GM12878 (cell line): ENCODE results near the gene TSPEAR. TPM values are rescaled to one million over a fixed set of nuclear protein-coding genes. Genes with fewer than 3 reads are reported as not detected.

Experiments
- ATAC-seq: fragments of 200-7000 bp; cut with Tn5 transposase; 3 replicates; pipeline ENCODE4 v1.9.1; 2020; ENCODE audit warnings: mild to moderate bottlenecking, moderate library complexity
- BruUV-seq: library from RNA; stranded (reverse); fragments of 400-500 nt; replicated peaks from 2 replicates; lab custom pipeline; 2021; lab: Mats Ljungman, UMichigan
- CTCF ChIA-PET: fragments of 300-600 bp; sonication (Branson Sonifier 250); formaldehyde crosslinking; extraction: SDS; loops from one replicate; lab custom pipeline; 2021; ENCODE audit warnings: inconsistent platforms; lab: Yijun Ruan, JAX
- POLR2A ChIA-PET: fragments of 350-600 bp; formaldehyde crosslinking; extraction: SDS; loops from one replicate; lab custom pipeline; 2021; ENCODE audit warnings: inconsistent platforms; lab: Charles Lee
- RAD21 ChIA-PET: fragments of 300-600 bp; sonication (Branson Sonifier 250); formaldehyde crosslinking; loops from one replicate; lab custom pipeline; 2023; ENCODE audit warnings: antibody characterized with exemption; ENCODE audit not compliant: unreplicated experiment; lab: Charles Lee
- SMC1A ChIA-PET: fragments of 300-600 bp; sonication (Branson Sonifier 250); formaldehyde crosslinking; loops from one replicate; lab custom pipeline; 2023; ENCODE audit not compliant: unreplicated experiment, uncharacterized antibody; lab: Charles Lee
- DNase-seq: peaks from one replicate; pipeline ENCODE4 v3.0.0-alpha.2; 2011; ENCODE audit warnings: low read depth, low spot score
- FAIRE-seq: peaks from 3 replicates; lab custom pipeline; 2011; peaks lifted over from hg19 to GRCh38; lab: Jason Lieb, UNC
- H2AFZ ChIP-seq: 2 replicates; pipeline ENCODE4 v1.6.0; 2011; ENCODE audit warnings: low read depth, low read length, control low read depth; ENCODE audit not compliant: control insufficient read depth
- H3K27ac ChIP-seq: 2 replicates; pipeline ENCODE4 v1.5.1; 2011; ENCODE audit warnings: control low read depth; ENCODE audit not compliant: control insufficient read depth, insufficient read depth
- H3K27me3 ChIP-seq, 2 experiments: replicated peaks in 1 of 2; 2 replicates each; pipeline versions ENCODE4 v1.6.0 to v1.6.1; 2011; ENCODE audit warnings: low read length in 1 of 2; ENCODE audit not compliant: control insufficient read depth in 2 of 2, insufficient read depth in 2 of 2
- H3K36me3 ChIP-seq, 2 experiments: 2 replicates each; pipeline ENCODE4 v1.5.1; 2011; ENCODE audit warnings: low read length in 1 of 2; ENCODE audit not compliant: control insufficient read depth in 2 of 2, insufficient read depth in 2 of 2
- H3K4me1 ChIP-seq: 2 replicates; pipeline ENCODE4 v1.6.1; 2011; ENCODE audit warnings: mild to moderate bottlenecking, low read length, moderate library complexity, mixed read lengths; ENCODE audit not compliant: control insufficient read depth, insufficient read depth
- H3K4me2 ChIP-seq: 2 replicates; pipeline ENCODE4 v1.6.0; 2011; ENCODE audit warnings: control low read depth; ENCODE audit not compliant: control insufficient read depth, insufficient read depth
- H3K4me3 ChIP-seq: fragments of 200-600 bp; sonication (generic); 2 replicates; pipeline ENCODE4 v1.5.1; 2016
- H3K79me2 ChIP-seq: 2 replicates; pipeline ENCODE4 v1.6.0; 2011; ENCODE audit warnings: low read length; ENCODE audit not compliant: control insufficient read depth, insufficient read depth
- H3K9ac ChIP-seq: 2 replicates; pipeline ENCODE4 v1.8.0; 2011; ENCODE audit warnings: low read length, control low read depth, mixed read lengths; ENCODE audit not compliant: control insufficient read depth, insufficient read depth
- H3K9me3 ChIP-seq: replicated peaks from 3 replicates; pipeline ENCODE4 v1.5.1; 2011; ENCODE audit warnings: mild to moderate bottlenecking, low read length; ENCODE audit not compliant: control insufficient read depth, insufficient read depth
- H4K20me1 ChIP-seq: 2 replicates; pipeline ENCODE4 v1.6.0; 2011; ENCODE audit not compliant: control insufficient read depth, insufficient read depth
- ASH2L ChIP-seq: fragments of 300-600, 200-600 bp; sonication (generic); IDR thresholded peaks from 2 replicates; pipeline ENCODE4 v1.6.1; 2017; ENCODE audit warnings: low read depth, mild to moderate bottlenecking, borderline replicate concordance
- ATF7 ChIP-seq: fragments of 450-650 bp; IDR thresholded peaks from 2 replicates; pipeline ENCODE4 v1.6.1; 2016; ENCODE audit warnings: low read depth, mild to moderate bottlenecking
- CBFB ChIP-seq: IDR thresholded peaks from 2 replicates; pipeline ENCODE4 v1.6.1; 2016; ENCODE audit warnings: antibody characterized with exemption, low read depth
- CHD1 ChIP-seq: IDR thresholded peaks from 2 replicates; pipeline ENCODE4 v1.6.1; 2012; ENCODE audit warnings: low read depth, low read length, improper control_type of control experiment
- CREB1 ChIP-seq: IDR thresholded peaks from 2 replicates; pipeline ENCODE4 v1.6.1; 2012; ENCODE audit warnings: low read depth, mild to moderate bottlenecking, inconsistent platforms
- EED ChIP-seq: sonication (generic); IDR thresholded peaks from 2 replicates; pipeline ENCODE4 v1.6.1; 2016; ENCODE audit warnings: antibody characterized with exemption, low read depth
- JUND ChIP-seq: IDR thresholded peaks from 2 replicates; pipeline ENCODE4 v1.6.1; 2012; ENCODE audit warnings: low read depth, mild to moderate bottlenecking, low read length, improper control_type of control experiment, moderate library complexity
- MEF2B ChIP-seq: fragments of 450-650 bp; IDR thresholded peaks from 2 replicates; pipeline ENCODE4 v1.6.1; 2018; ENCODE audit warnings: mild to moderate bottlenecking, moderate library complexity; ENCODE audit not compliant: partially characterized antibody, poor library complexity, severe bottlenecking
- NFXL1 ChIP-seq: fragments of 450-650 bp; IDR thresholded peaks from 2 replicates; pipeline ENCODE4 v1.6.1; 2017; ENCODE audit warnings: antibody characterized with exemption, mild to moderate bottlenecking, borderline replicate concordance
- PML ChIP-seq: IDR thresholded peaks from 2 replicates; pipeline ENCODE4 v1.6.1; 2012; ENCODE audit warnings: low read length, inconsistent platforms
- SMAD5 ChIP-seq: IDR thresholded peaks from 2 replicates; pipeline ENCODE4 v1.6.1; 2016; ENCODE audit warnings: antibody characterized with exemption, low read depth
- TCF3 ChIP-seq: IDR thresholded peaks from 2 replicates; pipeline ENCODE4 v1.6.1; 2012; ENCODE audit warnings: low read depth, mild to moderate bottlenecking, low read length, borderline replicate concordance; ENCODE audit not compliant: insufficient read depth
- TCF7 ChIP-seq: IDR thresholded peaks from 2 replicates; pipeline ENCODE4 v1.6.1; 2014; ENCODE audit warnings: antibody characterized with exemption, borderline replicate concordance
- YY1 ChIP-seq: IDR thresholded peaks from 2 replicates; pipeline ENCODE4 v1.6.1; 2011; ENCODE audit warnings: low read depth, mild to moderate bottlenecking, low read length
- ZBED1 ChIP-seq: IDR thresholded peaks from 2 replicates; pipeline ENCODE4 v1.6.1; 2016; ENCODE audit warnings: borderline replicate concordance
- ZBTB40 ChIP-seq: fragments of 450-650 bp; IDR thresholded peaks from 2 replicates; pipeline ENCODE4 v1.6.1; 2016; ENCODE audit warnings: mild to moderate bottlenecking, moderate library complexity, borderline replicate concordance
- ZNF687 ChIP-seq: fragments of 450-650 bp; IDR thresholded peaks from 2 replicates; pipeline ENCODE4 v1.6.1; 2017; ENCODE audit warnings: mild to moderate bottlenecking, moderate library complexity
- WGBS: methylation state at CpG from one replicate; pipeline ENCODE4 v1.1.6; 2016; ENCODE audit warnings: low lambda C conversion rate; ENCODE audit not compliant: insufficient replicate concordance, insufficient coverage; ENCODE audit errors: missing lambda C conversion rate; 5-methylcytosine and 5-hydroxymethylcytosine counted together
- in situ Hi-C: fragments of 300-500 bp; cut with MboI; formaldehyde crosslinking; loops from 9 replicates; pipeline ENCODE4 v1.14.3; 2018; ENCODE audit warnings: mixed read lengths
- intact Hi-C: fragments of 100-400 bp; cut with micrococcal nuclease; formaldehyde crosslinking; loops from one replicate; pipeline ENCODE4 v1.14.2; 2022; ENCODE audit not compliant: unreplicated experiment
- polyA plus RNA-seq, 11 experiments: library from polyadenylated mRNA; depleted of rRNA in 4 of 11; unstranded in 6 of 11; stranded (reverse) in 5 of 11; fragments of >200 nt; fragmentation: Nextera tagmentation in 4 of 11; fragmentation: Illumina TruSeq in 1 of 11; extraction: Ambion mirVana in 4 of 11; extraction: Trizol in 1 of 11; gene quantifications; 1 replicate in 1 of 11; 2 replicates in 10 of 11; pipeline versions ENCODE4 v1.2.1 to v1.2.3, GENCODE V29; 2011 to 2016; ENCODE audit warnings: inconsistent platforms in 2 of 11, missing spikeins in 2 of 11, low read depth in 1 of 11
- total RNA-seq, 4 experiments: library from RNA; depleted of rRNA in 3 of 4; stranded (reverse); fragments of >200 nt in 3 of 4; fragmentation: Illumina TruSeq in 1 of 4; extraction: Trizol in 1 of 4; gene quantifications; 2 replicates each; pipeline versions ENCODE4 v1.2.1 to v1.2.3, GENCODE V29; 2013 to 2021

The TSPEAR gene
- total and polyA plus RNA-seq, 10 of the 15 experiments (the other 5 are each of a cell fraction or from before 2014, with no cell fraction given) = not detected

- Histone ChIP-seq H3K9me3 (no peaks in the 10 kb centered on the region; the same call in 2 of the 3 replicates), H3K4me2 (no peak overlapping the region), H4K20me1 (no peaks in the 10 kb centered on the region)
- ChIA-PET SMC1A (no interaction called here), RAD21 (no interaction called here)
- TF ChIP-seq NFXL1 (no peak), MEF2B (no peak), EED (no peak), CHD1 (no peak), ZNF687 (no peak), ASH2L (no peak), YY1 (no peak), SMAD5 (no peak), CREB1 (no peak), PML (no peak), JUND (no peak), ATF7 (no peak), ZBTB40 (no peak), CBFB (no peak), TCF7 (no peak), ZBED1 (no peak), TCF3 (no peak)
- TF ChIP-seq, all 136 proteins: peak for 0
- H3K27ac ChIP-seq = no peak overlapping the region
- H3K79me2 ChIP-seq = no peaks in the 10 kb centered on the region
- no peaks in the 10 kb centered on the region for H3K4me1 ChIP-seq
- no peak overlapping the region for H3K9ac ChIP-seq
- no TSS peak for BruUV-seq
- WGBS = 61% methylated on average over 31 of the region's 33 CpGs
- ChIA-PET POLR2A (no interaction called here), CTCF (no interaction called here)
- H2AFZ ChIP-seq = no peak overlapping the region
- no peak overlapping the region for H3K4me3 ChIP-seq
- no peaks in the 10 kb centered on the region for H3K27me3 ChIP-seq
- no peaks in the 10 kb centered on the region for H3K36me3 ChIP-seq
- ATAC-seq (no peak), DNase-seq (no peak), FAIRE-seq (no peak)
- in situ Hi-C loops (no loop called here), intact Hi-C loops (no loop called here)
Measured at GRCh38 chr21:44537930-44538911, 173.2 kb downstream of the TSPEAR start.
